Esophagus squamous epithelium (tissue), 4 donors: ENCODE results near the gene PLXNB3.

Source experiments
- CTCF ChIP-seq, 6 experiments: fragments of 450-650 bp in 4 of 6; fragments of 200-600 bp in 2 of 6; sonication (generic) in 2 of 6; IDR thresholded peaks; one replicate each; pipeline ENCODE4 v1.5.1; 2016 to 2019; ENCODE audit warnings: antibody characterized with exemption in 6 of 6, mild to moderate bottlenecking in 4 of 6, moderate library complexity in 4 of 6
- POLR2A ChIP-seq, 4 donors: fragments of 450-650 bp; IDR thresholded peaks; one replicate each; pipeline ENCODE4 v1.6.1; 2017; ENCODE audit warnings: antibody characterized with exemption in 4 of 4, mild to moderate bottlenecking in 4 of 4, moderate library complexity in 3 of 4

GRCh38 chrX:153781428-153782047 is 17.5 kb downstream of the PLXNB3 start:
- TF ChIP-seq CTCF (IDR thresholded peaks at IDR 0.05) (no peak), POLR2A (IDR thresholded peaks at IDR 0.05) (no peak)
